ENCODE results near the gene NDUFB1. TPM values are rescaled to one million over a fixed set of nuclear protein-coding genes. Genes with fewer than 3 reads are reported as not detected.

NDUFB1 gene
- total RNA-seq, 4 donors from 2014 or later = 409 to 1,081 (median 454) TPM

DNA sequence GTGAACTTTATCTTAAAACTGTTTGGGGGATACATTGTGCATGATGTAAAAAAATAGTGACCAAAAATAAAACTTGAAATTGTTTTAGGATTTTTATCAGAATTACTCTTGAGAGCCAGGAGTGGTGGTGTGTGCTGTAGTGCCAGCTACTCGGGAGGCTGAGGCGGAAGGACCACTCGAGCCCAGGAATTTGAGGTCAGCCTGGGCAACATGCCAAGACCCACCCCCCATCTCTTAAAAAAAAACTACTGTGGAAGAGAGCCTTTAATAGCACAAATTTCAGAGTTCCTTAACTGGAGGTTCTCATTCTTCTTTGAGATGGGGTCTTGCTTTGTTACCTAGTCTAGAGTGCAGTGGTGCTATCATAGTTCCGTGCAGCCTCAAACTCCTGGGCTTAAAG, 21.8 kb upstream of the NDUFB1 start:
- intact Hi-C loops (cut with DNase I; ENCODE audit: low total_unique reads) = loop anchor here (10.0 kb wide), 1 partner anchor 181 kb away; the partner anchor contains the start of gene SLC24A4
- H3K27me3 ChIP-seq = no peaks in the 10 kb centered on the region

DNA sequence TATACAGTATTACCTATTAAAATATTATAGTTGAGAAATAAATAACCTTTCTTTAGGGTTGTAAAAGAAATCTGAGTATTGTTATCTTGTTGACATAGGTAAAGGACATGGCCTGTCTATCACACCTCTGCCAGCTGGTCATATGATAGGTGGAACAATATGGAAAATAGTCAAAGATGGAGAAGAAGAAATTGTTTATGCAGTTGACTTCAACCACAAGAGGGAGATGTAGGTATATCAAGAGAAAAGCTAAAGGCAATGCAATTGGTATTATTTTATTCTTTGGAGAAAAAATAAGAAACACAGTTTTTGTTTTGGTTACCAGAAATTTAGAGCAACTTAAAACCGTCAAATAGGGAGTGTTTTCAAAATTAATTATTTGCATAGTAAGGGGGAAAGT, 13.8 kb upstream of the NDUFB1 start:
- Histone ChIP-seq H3K27me3 (no peaks in the 10 kb centered on the region), H3K4me3 (no peak overlapping the region), H3K4me1 (peaks cover 0 to 4% of the 10 kb centered on the region in 2 donors), H3K9me3 (no peaks in the 10 kb centered on the region), H3K36me3 (peaks cover 0 to 90% of the 10 kb centered on the region in 2 donors), H3K27ac (no peak overlapping the region)
- no peak for TF ChIP-seq POLR2A (IDR thresholded peaks at IDR 0.05)
- TF ChIP-seq, protein P1, sequence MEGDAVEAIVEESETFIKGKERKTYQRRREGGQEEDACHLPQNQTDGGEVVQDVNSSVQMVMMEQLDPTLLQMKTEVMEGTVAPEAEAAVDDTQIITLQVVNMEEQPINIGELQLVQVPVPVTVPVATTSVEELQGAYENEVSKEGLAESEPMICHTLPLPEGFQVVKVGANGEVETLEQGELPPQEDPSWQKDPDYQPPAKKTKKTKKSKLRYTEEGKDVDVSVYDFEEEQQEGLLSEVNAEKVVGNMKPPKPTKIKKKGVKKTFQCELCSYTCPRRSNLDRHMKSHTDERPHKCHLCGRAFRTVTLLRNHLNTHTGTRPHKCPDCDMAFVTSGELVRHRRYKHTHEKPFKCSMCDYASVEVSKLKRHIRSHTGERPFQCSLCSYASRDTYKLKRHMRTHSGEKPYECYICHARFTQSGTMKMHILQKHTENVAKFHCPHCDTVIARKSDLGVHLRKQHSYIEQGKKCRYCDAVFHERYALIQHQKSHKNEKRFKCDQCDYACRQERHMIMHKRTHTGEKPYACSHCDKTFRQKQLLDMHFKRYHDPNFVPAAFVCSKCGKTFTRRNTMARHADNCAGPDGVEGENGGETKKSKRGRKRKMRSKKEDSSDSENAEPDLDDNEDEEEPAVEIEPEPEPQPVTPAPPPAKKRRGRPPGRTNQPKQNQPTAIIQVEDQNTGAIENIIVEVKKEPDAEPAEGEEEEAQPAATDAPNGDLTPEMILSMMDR (IDR thresholded peaks at IDR 0.05 in 4 of 5, conservative IDR thresholded peaks at IDR 0.05 in 1 of 5) = peak in 3 of 5 experiments; percentile 7 to 29 (median 22)
- ATAC-seq (no peak), DNase-seq (no peak)
- intact Hi-C loops (cut with DNase I; ENCODE audit: low total_unique reads) (loop anchor here (10.0 kb wide), 1 partner anchor 320 kb away; no protein-coding TSS in a partner anchor), in situ Hi-C loops (cut with MboI; ENCODE audit: low sequenced_read_pairs in 4 of 4) (loop anchor here in 2 of 4 donors (25.0 kb wide), 2 partner anchors 302 to 677 kb away; no protein-coding TSS in a partner anchor)

More for the DNA sequence above, 21.8 kb upstream of the NDUFB1 start:
- no peak for TF ChIP-seq POLR2A (IDR thresholded peaks at IDR 0.05)
- TF ChIP-seq, protein P1 (IDR thresholded peaks at IDR 0.05 in 4 of 5, conservative IDR thresholded peaks at IDR 0.05 in 1 of 5) = no peak
- ATAC-seq (no peak), DNase-seq (no peak)
- Histone ChIP-seq H3K4me1 (no peaks in the 10 kb centered on the region), H3K9me3 (no peaks in the 10 kb centered on the region), H3K36me3 (peaks cover 0 to 90% of the 10 kb centered on the region in 2 donors), H3K27ac (no peak overlapping the region), H3K4me3 (no peak overlapping the region)
- in situ Hi-C loops (cut with MboI; ENCODE audit: low sequenced_read_pairs in 4 of 4) = loop anchor here in 2 of 4 donors (25.0 kb wide), 2 partner anchors 294 to 669 kb away; no protein-coding TSS in a partner anchor

DNA sequence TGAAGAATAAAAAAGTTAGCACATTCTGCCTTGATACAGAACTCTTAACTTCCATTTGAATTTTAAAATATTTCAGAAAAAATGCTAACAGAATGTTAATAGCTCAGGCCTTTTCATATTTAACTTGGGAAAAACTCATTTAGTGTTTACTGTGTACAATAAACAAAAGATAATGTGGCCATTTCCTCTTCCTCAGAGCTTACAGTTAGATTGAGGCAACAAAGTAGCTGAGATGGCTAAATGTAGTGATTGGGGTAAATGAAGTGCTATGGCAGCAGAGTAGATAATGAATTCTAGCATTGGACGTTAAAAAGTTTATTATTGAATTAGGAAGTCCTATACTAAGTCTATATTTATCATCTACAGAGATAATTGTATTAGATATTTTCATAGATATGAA, 12.9 kb upstream of the NDUFB1 start:
- ATAC-seq (no peak), DNase-seq (no peak)
- H3K36me3 ChIP-seq = peaks cover 0 to 89% of the 10 kb centered on the region in 2 donors
- H3K4me1 ChIP-seq = peaks cover 0 to 4% of the 10 kb centered on the region in 2 donors
- TF ChIP-seq, protein P1 (IDR thresholded peaks at IDR 0.05 in 4 of 5, conservative IDR thresholded peaks at IDR 0.05 in 1 of 5) = no peak
- TF ChIP-seq POLR2A (IDR thresholded peaks at IDR 0.05) = no peak
- H3K27me3 ChIP-seq = no peaks in the 10 kb centered on the region
- in situ Hi-C loops (cut with MboI; ENCODE audit: low sequenced_read_pairs in 4 of 4) (loop anchor here in 2 of 4 donors (25.0 kb wide), 2 partner anchors 303 to 678 kb away; no protein-coding TSS in a partner anchor), intact Hi-C loops (cut with DNase I; ENCODE audit: low total_unique reads) (loop anchor here (10.0 kb wide), 1 partner anchor 320 kb away; no protein-coding TSS in a partner anchor)
- no peak overlapping the region for H3K4me3 ChIP-seq
- no peak overlapping the region for H3K27ac ChIP-seq
- no peaks in the 10 kb centered on the region for H3K9me3 ChIP-seq

DNA sequence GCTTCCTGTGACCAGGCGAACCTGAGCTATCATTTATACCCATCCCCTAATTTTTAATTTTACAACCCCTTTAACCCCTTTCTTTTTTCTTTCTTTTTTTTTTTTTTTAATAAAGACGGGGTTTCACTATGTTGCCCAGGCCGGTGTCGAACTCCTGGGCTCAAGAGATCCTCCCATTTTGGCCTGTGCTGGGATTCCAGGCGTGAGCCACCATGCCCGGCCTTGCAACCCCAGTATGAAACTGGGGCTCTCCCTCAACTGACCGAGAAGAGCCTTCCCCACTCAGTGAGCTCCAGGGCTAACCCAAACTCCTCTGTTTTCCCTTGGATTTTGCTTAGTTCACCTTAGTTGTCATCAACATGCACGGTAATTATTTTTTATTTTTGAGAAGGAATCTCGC, 1.3 kb upstream of the NDUFB1 start:
- peak overlapping the region; percentile 92 to 99 (median 96) for H3K27ac ChIP-seq
- intact Hi-C loops (cut with DNase I; ENCODE audit: low total_unique reads) = loop anchor here (5.0 to 10.0 kb wide), 2 partner anchors 85 to 672 kb away; partner anchors contain the start of gene GOLGA5
- H3K9me3 ChIP-seq = no peaks in the 10 kb centered on the region
- peaks cover 37 to 41% of the 10 kb centered on the region in 2 donors for H3K4me1 ChIP-seq
- peaks cover 0 to 9% of the 10 kb centered on the region in 2 donors for H3K36me3 ChIP-seq
- H3K27me3 ChIP-seq = no peaks in the 10 kb centered on the region
- no peak for TF ChIP-seq POLR2A (IDR thresholded peaks at IDR 0.05)
- TF ChIP-seq, protein P1 (IDR thresholded peaks at IDR 0.05 in 4 of 5, conservative IDR thresholded peaks at IDR 0.05 in 1 of 5) = no peak
- peak overlapping the region; percentile 84 to 95 (median 91) for H3K4me3 ChIP-seq
- DNase-seq (no peak), ATAC-seq (no peak)
- in situ Hi-C loops (cut with MboI; ENCODE audit: low sequenced_read_pairs in 4 of 4) = loop anchor here in 1 of 4 donors (25.0 kb wide), 2 partner anchors 610 to 665 kb away; partner anchors contain the start of genes GOLGA5 and PPP4R3A
